ENCODE measurements around the gene USP28.

DNA sequence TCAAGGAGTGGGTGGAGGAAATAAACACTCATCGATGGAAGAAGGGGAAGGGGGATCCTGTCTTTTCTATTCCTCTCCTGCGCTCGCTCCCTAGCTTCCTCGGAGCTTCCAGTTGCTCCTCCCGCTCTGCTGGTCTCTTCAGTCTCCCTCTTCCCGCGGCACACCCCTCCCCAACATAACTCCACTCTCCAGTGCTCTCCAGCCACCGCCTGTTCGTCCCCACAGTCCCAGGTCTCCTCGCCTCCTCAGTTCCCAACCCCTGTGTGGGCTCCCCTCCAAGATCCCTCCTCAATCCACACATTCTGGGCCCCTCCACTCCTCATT, 102.3 kb downstream of the USP28 start:
- TF ChIP-seq, protein P1, sequence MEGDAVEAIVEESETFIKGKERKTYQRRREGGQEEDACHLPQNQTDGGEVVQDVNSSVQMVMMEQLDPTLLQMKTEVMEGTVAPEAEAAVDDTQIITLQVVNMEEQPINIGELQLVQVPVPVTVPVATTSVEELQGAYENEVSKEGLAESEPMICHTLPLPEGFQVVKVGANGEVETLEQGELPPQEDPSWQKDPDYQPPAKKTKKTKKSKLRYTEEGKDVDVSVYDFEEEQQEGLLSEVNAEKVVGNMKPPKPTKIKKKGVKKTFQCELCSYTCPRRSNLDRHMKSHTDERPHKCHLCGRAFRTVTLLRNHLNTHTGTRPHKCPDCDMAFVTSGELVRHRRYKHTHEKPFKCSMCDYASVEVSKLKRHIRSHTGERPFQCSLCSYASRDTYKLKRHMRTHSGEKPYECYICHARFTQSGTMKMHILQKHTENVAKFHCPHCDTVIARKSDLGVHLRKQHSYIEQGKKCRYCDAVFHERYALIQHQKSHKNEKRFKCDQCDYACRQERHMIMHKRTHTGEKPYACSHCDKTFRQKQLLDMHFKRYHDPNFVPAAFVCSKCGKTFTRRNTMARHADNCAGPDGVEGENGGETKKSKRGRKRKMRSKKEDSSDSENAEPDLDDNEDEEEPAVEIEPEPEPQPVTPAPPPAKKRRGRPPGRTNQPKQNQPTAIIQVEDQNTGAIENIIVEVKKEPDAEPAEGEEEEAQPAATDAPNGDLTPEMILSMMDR (IDR thresholded peaks at IDR 0.05; ENCODE audit: low read length) = no peak
- TF ChIP-seq EZH2 (optimal IDR thresholded peaks at IDR 0.05; ENCODE audit: low read depth, low read length) (no peak), EZH2phosphoT487 (IDR thresholded peaks at IDR 0.05; ENCODE audit: low read length) (no peak)
